T-helper 9 cell (primary cell): ENCODE data around the gene SETD6.

Source experiments
- DNase-seq: peaks from one replicate; pipeline ENCODE4 v3.0.0-alpha.2; 2020

The SETD6 gene

GRCh38 chr16:58493756-58494431 lies 21.4 kb upstream of the SETD6 start:
- no peak for DNase-seq

GRCh38 chr16:58494981-58495520 lies 20.3 kb upstream of the SETD6 start:
- DNase-seq: peak; percentile 41

- DNase-seq: no peak
These were observed 19.6 kb upstream of the SETD6 start for GRCh38 chr16:58495521-58496331.

- no peak for DNase-seq
These were observed 17.8 kb upstream of the SETD6 start for GRCh38 chr16:58497468-58497867.

GRCh38 chr16:58497935-58498334 lies 17.4 kb upstream of the SETD6 start:
- DNase-seq: no peak

GRCh38 chr16:58498341-58499091 lies 16.8 kb upstream of the SETD6 start:
- DNase-seq: no peak

GRCh38 chr16:58499092-58499511 lies 16.2 kb upstream of the SETD6 start:
- no peak for DNase-seq

GRCh38 chr16:58499615-58500351 lies 15.5 kb upstream of the SETD6 start, which contains the start of gene NDRG4:
NDRG4 (plus strand) TSS chr16:58500143; CDS start chr16:58500249, 106 bp downstream.
- no peak for DNase-seq

- no peak for DNase-seq
These were observed 14.7 kb upstream of the SETD6 start for GRCh38 chr16:58500430-58501241.

- DNase-seq: peak; percentile 34
These were observed 13.8 kb upstream of the SETD6 start for GRCh38 chr16:58501242-58502131.

GRCh38 chr16:58502217-58502921 lies 12.9 kb upstream of the SETD6 start:
- no peak for DNase-seq

- DNase-seq: no peak
These were observed 12.0 kb upstream of the SETD6 start for GRCh38 chr16:58503166-58503862.

GRCh38 chr16:58503863-58504688 lies 11.2 kb upstream of the SETD6 start:
- DNase-seq: no peak

- DNase-seq: no peak
These were observed 8.8 kb upstream of the SETD6 start for GRCh38 chr16:58506241-58507194.

GRCh38 chr16:58507195-58507962 lies 7.9 kb upstream of the SETD6 start:
- no peak for DNase-seq
